GM12878 (cell line): ENCODE data around the gene TNIP3. TPM values are rescaled to one million over a fixed set of nuclear protein-coding genes. Genes with fewer than 3 reads are reported as not detected.

Source experiments
- ATAC-seq: fragments of 200-7000 bp; cut with Tn5 transposase; 3 replicates; pipeline ENCODE4 v1.9.1; 2020; ENCODE audit warnings: mild to moderate bottlenecking, moderate library complexity
- BruUV-seq: library from RNA; stranded (reverse); fragments of 400-500 nt; replicated peaks from 2 replicates; lab custom pipeline; 2021; lab: Mats Ljungman, UMichigan
- CTCF ChIA-PET: fragments of 300-600 bp; sonication (Branson Sonifier 250); formaldehyde crosslinking; extraction: SDS; loops from one replicate; lab custom pipeline; 2021; ENCODE audit warnings: inconsistent platforms; lab: Yijun Ruan, JAX
- POLR2A ChIA-PET: fragments of 350-600 bp; formaldehyde crosslinking; extraction: SDS; loops from one replicate; lab custom pipeline; 2021; ENCODE audit warnings: inconsistent platforms; lab: Charles Lee
- RAD21 ChIA-PET: fragments of 300-600 bp; sonication (Branson Sonifier 250); formaldehyde crosslinking; loops from one replicate; lab custom pipeline; 2023; ENCODE audit warnings: antibody characterized with exemption; ENCODE audit not compliant: unreplicated experiment; lab: Charles Lee
- SMC1A ChIA-PET: fragments of 300-600 bp; sonication (Branson Sonifier 250); formaldehyde crosslinking; loops from one replicate; lab custom pipeline; 2023; ENCODE audit not compliant: unreplicated experiment, uncharacterized antibody; lab: Charles Lee
- DNase-seq: peaks from one replicate; pipeline ENCODE4 v3.0.0-alpha.2; 2011; ENCODE audit warnings: low read depth, low spot score
- FAIRE-seq: peaks from 3 replicates; lab custom pipeline; 2011; peaks lifted over from hg19 to GRCh38; lab: Jason Lieb, UNC
- H2AFZ ChIP-seq: 2 replicates; pipeline ENCODE4 v1.6.0; 2011; ENCODE audit warnings: low read depth, low read length, control low read depth; ENCODE audit not compliant: control insufficient read depth
- H3K27ac ChIP-seq: 2 replicates; pipeline ENCODE4 v1.5.1; 2011; ENCODE audit warnings: control low read depth; ENCODE audit not compliant: control insufficient read depth, insufficient read depth
- H3K27me3 ChIP-seq, 2 experiments: replicated peaks in 1 of 2; 2 replicates each; pipeline versions ENCODE4 v1.6.0 to v1.6.1; 2011; ENCODE audit warnings: low read length in 1 of 2; ENCODE audit not compliant: control insufficient read depth in 2 of 2, insufficient read depth in 2 of 2
- H3K36me3 ChIP-seq, 2 experiments: 2 replicates each; pipeline ENCODE4 v1.5.1; 2011; ENCODE audit warnings: low read length in 1 of 2; ENCODE audit not compliant: control insufficient read depth in 2 of 2, insufficient read depth in 2 of 2
- H3K4me1 ChIP-seq: 2 replicates; pipeline ENCODE4 v1.6.1; 2011; ENCODE audit warnings: mild to moderate bottlenecking, low read length, moderate library complexity, mixed read lengths; ENCODE audit not compliant: control insufficient read depth, insufficient read depth
- H3K4me2 ChIP-seq: 2 replicates; pipeline ENCODE4 v1.6.0; 2011; ENCODE audit warnings: control low read depth; ENCODE audit not compliant: control insufficient read depth, insufficient read depth
- H3K4me3 ChIP-seq: fragments of 200-600 bp; sonication (generic); 2 replicates; pipeline ENCODE4 v1.5.1; 2016
- H3K79me2 ChIP-seq: 2 replicates; pipeline ENCODE4 v1.6.0; 2011; ENCODE audit warnings: low read length; ENCODE audit not compliant: control insufficient read depth, insufficient read depth
- H3K9ac ChIP-seq: 2 replicates; pipeline ENCODE4 v1.8.0; 2011; ENCODE audit warnings: low read length, control low read depth, mixed read lengths; ENCODE audit not compliant: control insufficient read depth, insufficient read depth
- H3K9me3 ChIP-seq: replicated peaks from 3 replicates; pipeline ENCODE4 v1.5.1; 2011; ENCODE audit warnings: mild to moderate bottlenecking, low read length; ENCODE audit not compliant: control insufficient read depth, insufficient read depth
- H4K20me1 ChIP-seq: 2 replicates; pipeline ENCODE4 v1.6.0; 2011; ENCODE audit not compliant: control insufficient read depth, insufficient read depth
- E2F8 ChIP-seq: fragments of 450-650 bp; IDR thresholded peaks from 2 replicates; pipeline ENCODE4 v1.6.1; 2018; ENCODE audit warnings: mild to moderate bottlenecking, low read depth, moderate library complexity; ENCODE audit not compliant: partially characterized antibody
- MEF2A ChIP-seq: IDR thresholded peaks from 2 replicates; pipeline ENCODE4 v1.6.1; 2011; ENCODE audit warnings: low read depth, mild to moderate bottlenecking, low read length, moderate library complexity; ENCODE audit not compliant: insufficient read depth
- STAT3 ChIP-seq: IDR thresholded peaks from 2 replicates; pipeline ENCODE4 v1.6.1; 2011; ENCODE audit warnings: low read depth, low read length, improper control_type of control experiment
- WGBS: methylation state at CpG from one replicate; pipeline ENCODE4 v1.1.6; 2016; ENCODE audit warnings: low lambda C conversion rate; ENCODE audit not compliant: insufficient replicate concordance, insufficient coverage; ENCODE audit errors: missing lambda C conversion rate; 5-methylcytosine and 5-hydroxymethylcytosine counted together
- in situ Hi-C: fragments of 300-500 bp; cut with MboI; formaldehyde crosslinking; loops from 9 replicates; pipeline ENCODE4 v1.14.3; 2018; ENCODE audit warnings: mixed read lengths
- intact Hi-C: fragments of 100-400 bp; cut with micrococcal nuclease; formaldehyde crosslinking; loops from one replicate; pipeline ENCODE4 v1.14.2; 2022; ENCODE audit not compliant: unreplicated experiment
- polyA plus RNA-seq, 11 experiments: library from polyadenylated mRNA; depleted of rRNA in 4 of 11; unstranded in 6 of 11; stranded (reverse) in 5 of 11; fragments of >200 nt; fragmentation: Nextera tagmentation in 4 of 11; fragmentation: Illumina TruSeq in 1 of 11; extraction: Ambion mirVana in 4 of 11; extraction: Trizol in 1 of 11; gene quantifications; 1 replicate in 1 of 11; 2 replicates in 10 of 11; pipeline versions ENCODE4 v1.2.1 to v1.2.3, GENCODE V29; 2011 to 2016; ENCODE audit warnings: inconsistent platforms in 2 of 11, missing spikeins in 2 of 11, low read depth in 1 of 11
- total RNA-seq, 4 experiments: library from RNA; depleted of rRNA in 3 of 4; stranded (reverse); fragments of >200 nt in 3 of 4; fragmentation: Illumina TruSeq in 1 of 4; extraction: Trizol in 1 of 4; gene quantifications; 2 replicates each; pipeline versions ENCODE4 v1.2.1 to v1.2.3, GENCODE V29; 2013 to 2021

Gene TNIP3
- total and polyA plus RNA-seq, 10 of the 15 experiments (the other 5 are each of a cell fraction or from before 2014, with no cell fraction given), result 0.21 to 1.4 (median 0.67) TPM

DNA sequence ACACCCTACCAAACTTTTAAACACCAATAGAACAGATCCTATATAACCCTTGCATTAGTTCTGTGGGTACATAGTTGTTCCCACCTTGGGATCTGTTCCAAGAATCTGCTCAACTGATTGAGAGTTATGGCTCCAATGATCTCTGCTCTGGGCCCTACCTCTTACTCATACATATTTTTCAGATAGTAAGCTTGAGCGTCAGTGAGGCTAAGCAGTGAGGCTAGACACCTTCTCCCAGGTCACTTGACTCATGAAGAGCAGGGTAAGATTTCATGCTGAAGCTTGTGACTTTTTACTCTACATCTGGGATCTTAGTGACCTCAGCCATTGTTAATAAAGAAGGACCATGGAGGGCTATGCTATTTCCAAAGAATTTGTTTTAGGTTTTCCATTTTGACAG lies 23.1 kb upstream of the TNIP3 start:
- H3K27ac ChIP-seq, result no peak overlapping the region
- H3K79me2 ChIP-seq, result no peaks in the 10 kb centered on the region
- H3K9ac ChIP-seq, result no peak overlapping the region
- H3K27me3 ChIP-seq, result no peaks in the 10 kb centered on the region
- ATAC-seq, result no peak
- H3K4me2 ChIP-seq, result no peak overlapping the region
- H2AFZ ChIP-seq, result no peak overlapping the region
- peaks cover 7% of the 10 kb centered on the region for H3K4me1 ChIP-seq
- BruUV-seq, result no TSS peak
- H3K36me3 ChIP-seq, result no peaks in the 10 kb centered on the region
- H4K20me1 ChIP-seq, result no peaks in the 10 kb centered on the region
- ChIA-PET SMC1A (interaction anchor here (0.6 to 6.4 kb wide), 6 partner anchors 13 to 207 kb away, joined by 3 to 38 read pairs (median 4); no protein-coding TSS in a partner anchor), RAD21 (interaction anchor here (1.2 kb wide), 1 partner anchor 65 kb away, joined by 3 read pairs; no protein-coding TSS in a partner anchor), POLR2A (no interaction called here), CTCF (interaction anchor here (2.3 to 7.7 kb wide), 2 partner anchors 12 to 64 kb away, joined by 15 to 62 read pairs; no protein-coding TSS in a partner anchor)
- TF ChIP-seq MEF2A (no peak), E2F8 (no peak), STAT3 (no peak)
- intact Hi-C loops (no loop called here), in situ Hi-C loops (no loop called here)
- no peaks in the 10 kb centered on the region; the same call in 2 of the 3 replicates for H3K9me3 ChIP-seq
- 95% methylated on average over 1 of the region's 1 CpG for WGBS
- FAIRE-seq, result no peak
- H3K4me3 ChIP-seq, result no peak overlapping the region
- no peak for DNase-seq
